HG03196 (cell line): ENCODE data around the gene CDK18.

Experiments used
- ATAC-seq: cut with Tn5 transposase; IDR thresholded peaks from one replicate; pipeline ENCODE4 v1.9.1; 2021; ENCODE audit not compliant: unreplicated experiment

CDK18 gene

GRCh38 chr1:205521686-205522085 is 17.2 kb downstream of the CDK18 start:
- ATAC-seq, result no peak

- no peak for ATAC-seq
Measured at GRCh38 chr1:205522692-205523091, 18.2 kb downstream of the CDK18 start.

DNA sequence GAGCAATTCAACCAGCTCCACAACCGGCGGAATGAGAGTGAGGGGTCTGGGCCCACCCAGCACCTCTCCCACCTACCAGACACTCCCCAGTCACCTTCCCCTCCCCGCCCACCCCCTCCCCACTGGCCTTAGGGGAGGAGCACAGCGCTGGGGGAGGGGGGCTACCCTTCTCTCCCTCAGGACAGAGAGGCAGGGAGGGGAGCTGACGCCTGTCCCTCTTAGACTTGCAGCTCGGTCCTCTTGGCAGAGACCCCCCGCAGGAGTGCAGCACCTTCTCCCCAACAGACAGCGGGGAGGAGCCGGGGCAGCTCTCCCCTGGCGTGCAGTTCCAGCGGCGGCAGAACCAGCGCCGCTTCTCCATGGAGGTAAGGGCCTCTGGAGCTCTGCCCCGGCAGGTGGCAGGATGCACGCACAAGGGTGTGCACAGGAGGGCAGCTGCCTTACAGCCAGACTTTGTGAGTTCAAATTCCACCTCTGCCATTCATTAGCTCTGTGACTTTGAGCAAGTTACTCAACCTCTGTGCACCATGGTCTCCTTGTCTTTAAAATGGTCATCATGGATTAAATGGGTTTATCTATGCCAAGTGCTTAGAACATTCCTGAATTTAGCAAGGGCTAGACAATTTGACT is 18.9 kb downstream of the CDK18 start:
- ATAC-seq, result no peak

DNA sequence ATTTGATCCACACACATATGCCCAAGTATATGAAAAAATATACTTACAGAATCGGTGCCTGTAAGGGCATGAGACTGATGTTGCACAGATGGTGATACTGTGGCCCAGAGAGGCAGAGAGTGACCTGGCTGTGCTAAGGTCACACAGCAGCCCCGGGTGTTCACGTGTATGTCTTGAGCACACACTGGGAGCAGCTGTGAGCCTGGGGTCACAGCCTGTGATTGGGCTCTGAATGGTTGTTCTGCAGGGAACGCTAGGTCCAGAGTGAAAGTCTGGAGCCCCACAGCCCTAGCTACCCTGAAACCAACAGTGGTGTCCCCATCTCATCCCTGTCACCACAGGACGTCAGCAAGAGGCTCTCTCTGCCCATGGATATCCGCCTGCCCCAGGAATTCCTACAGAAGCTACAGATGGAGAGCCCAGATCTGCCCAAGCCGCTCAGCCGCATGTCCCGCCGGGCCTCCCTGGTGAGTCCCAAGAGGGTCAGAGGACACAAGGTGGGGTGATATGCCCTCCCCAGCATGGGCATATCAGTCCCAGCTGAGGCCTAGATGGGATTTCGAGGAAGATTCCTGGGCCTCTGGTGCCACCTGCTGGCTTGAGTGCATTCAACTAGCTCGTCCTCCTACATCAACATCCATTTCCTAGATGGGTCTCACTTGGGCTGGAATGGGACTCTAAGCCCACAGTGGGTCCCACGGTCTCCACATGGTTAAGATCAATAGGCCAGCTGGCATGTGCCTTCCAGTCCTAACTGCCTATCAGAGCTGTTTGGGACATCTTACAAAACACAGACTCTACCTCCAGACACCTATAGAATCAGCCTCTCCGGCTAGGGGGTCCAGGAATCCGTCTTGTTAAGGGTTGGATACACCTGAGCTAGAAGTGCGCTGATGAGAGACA is 19.7 kb downstream of the CDK18 start:
- ATAC-seq, result no peak

- no peak for ATAC-seq
Measured at GRCh38 chr1:205524794-205525101, 20.3 kb downstream of the CDK18 start.

GRCh38 chr1:205525495-205526285 is 21.2 kb downstream of the CDK18 start:
- no peak for ATAC-seq

GRCh38 chr1:205526431-205526830 is 22.0 kb downstream of the CDK18 start:
- no peak for ATAC-seq

- no peak for ATAC-seq
Measured at GRCh38 chr1:205527931-205528330, 23.5 kb downstream of the CDK18 start.

GRCh38 chr1:205528446-205528886 is 24.0 kb downstream of the CDK18 start:
- no peak for ATAC-seq

DNA sequence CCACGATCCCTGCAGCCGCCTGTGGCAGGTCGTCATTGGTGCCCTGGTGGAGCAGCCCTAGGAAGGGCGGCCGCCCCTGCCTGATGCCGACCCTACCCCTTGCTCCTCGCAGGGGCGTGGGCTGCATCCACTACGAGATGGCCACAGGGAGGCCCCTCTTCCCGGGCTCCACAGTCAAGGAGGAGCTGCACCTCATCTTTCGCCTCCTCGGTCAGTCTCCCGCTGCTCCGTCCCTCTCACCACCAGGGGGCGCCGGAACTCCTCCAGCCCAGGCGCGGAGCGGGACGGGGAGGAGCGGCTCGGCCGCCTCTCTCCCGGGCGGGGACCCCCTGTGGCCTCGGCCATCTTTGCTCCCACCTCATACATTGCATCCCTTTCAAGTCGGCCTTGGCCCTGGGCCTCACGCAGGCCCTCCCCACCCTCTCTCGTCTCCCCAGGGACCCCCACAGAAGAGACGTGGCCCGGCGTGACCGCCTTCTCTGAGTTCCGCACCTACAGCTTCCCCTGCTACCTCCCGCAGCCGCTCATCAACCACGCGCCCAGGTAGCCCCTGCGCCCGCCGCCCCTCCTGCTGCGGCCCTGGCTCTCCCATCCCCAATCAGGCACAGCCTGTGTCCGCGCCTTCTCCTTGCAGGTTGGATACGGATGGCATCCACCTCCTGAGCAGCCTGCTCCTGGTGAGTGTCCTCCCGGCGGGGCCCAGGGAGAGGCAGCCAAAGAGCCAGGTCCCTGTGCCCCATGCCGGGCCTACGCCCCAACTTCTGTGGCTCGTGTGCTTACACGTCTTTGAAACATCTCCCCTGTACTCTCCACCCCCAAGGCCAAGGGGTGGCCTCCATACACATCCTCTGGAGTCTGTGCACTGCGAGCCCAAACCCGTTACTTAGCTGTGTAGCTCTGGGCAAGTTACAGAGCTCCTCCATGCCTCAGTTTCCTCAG is 24.7 kb downstream of the CDK18 start:
- ATAC-seq, result no peak

- no peak for ATAC-seq
Measured at GRCh38 chr1:205530116-205530515, 25.6 kb downstream of the CDK18 start.

DNA sequence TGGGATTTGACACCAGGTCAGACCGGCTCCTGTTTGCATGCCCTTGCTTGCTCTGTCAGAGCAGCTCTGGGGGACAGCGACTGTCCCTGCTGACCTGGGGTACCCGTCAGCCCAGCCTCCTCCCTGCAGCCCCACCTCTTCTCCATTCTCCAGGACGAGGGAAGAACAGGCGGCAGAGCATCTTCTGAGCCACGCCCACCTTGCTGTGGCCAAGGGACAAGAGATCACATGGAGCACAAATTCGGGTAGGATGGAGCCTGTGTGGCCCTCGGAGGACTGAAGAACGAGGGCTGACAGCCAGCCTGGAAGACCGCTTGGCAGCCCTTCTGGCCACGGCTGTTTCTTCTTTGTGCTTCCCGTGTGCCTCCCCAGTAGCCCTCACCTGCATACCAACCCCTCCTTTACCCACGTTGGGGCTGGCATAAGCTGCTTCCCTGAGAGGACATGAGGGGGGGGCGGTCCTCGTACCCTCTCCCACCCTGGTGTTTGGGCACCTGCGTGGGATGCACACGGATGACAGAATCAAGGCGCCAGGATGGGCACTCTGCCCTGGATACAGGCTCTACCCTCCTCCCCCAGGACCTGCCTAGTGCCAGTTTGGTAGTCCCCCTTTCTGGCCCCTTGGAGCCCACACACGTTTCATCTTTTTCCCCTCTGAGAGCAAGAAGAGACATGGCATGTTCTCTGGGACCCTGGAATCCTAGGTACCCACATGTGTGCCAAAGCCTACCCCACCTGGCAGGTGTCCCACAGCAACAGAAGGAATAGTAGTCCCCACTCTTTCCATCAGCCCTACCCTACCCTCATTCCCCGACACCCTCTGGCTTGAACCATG is 26.9 kb downstream of the CDK18 start:
- no peak for ATAC-seq

- ATAC-seq, result no peak
Measured at GRCh38 chr1:205532026-205532898, 27.8 kb downstream of the CDK18 start.

GRCh38 chr1:205532996-205533735 is 28.7 kb downstream of the CDK18 start:
- ATAC-seq, result no peak

- no peak for ATAC-seq
Measured at GRCh38 chr1:205533748-205534443, 29.4 kb downstream of the CDK18 start.

DNA sequence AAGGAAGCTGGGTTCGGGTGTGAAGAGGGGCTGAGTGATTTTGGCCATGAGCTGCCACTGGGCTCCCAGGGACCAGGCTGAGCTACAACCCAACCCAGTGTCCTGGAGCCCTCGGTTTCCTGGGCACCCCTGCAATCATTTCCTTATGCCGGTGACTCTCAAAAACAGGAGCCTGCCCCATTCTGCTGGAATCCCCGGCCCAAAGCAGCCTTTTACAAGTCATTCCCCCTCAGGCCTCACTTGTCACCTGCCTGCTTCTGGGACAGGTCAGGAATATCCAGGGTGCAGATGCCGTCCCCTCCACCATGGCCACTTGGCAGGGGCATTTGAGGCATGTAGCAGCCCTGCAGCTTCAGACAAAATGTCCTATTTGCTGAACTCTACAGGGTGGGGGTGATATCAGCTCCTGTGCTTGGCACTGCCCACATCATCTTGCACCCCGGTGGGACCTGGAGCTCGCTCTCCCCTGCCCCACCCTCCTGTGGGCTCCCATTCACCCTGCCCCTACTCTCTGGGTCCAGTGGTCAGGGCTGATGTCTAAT is 30.0 kb downstream of the CDK18 start:
- no peak for ATAC-seq

DNA sequence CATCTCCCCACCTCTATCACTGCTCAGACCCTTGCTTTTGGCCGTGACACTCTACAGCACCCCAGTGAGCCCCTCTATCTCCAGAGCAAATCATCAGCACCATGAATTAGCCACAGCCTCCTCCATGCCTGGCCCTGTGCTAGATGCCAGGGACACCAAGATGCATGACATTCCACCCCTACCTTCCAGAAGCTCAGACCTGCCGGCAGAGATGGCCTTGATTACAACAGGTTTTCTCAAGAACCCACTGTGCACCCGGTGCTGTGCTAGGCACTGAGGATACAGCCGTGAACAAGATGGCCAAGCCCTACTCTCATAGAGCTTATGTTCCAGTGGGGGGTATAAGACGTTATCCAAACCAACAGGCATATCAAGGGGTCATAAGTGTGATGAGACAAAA is 30.6 kb downstream of the CDK18 start:
- no peak for ATAC-seq
